OCI-LY1 (cell line): ENCODE measurements around the gene DLL4.

Experiments
- H2AFZ ChIP-seq: fragments of 200-600 bp; sonication (generic), shearing (Covaris generic); 2 replicates; pipeline ENCODE4 v1.6.0; 2014; ENCODE audit warnings: antibody characterized with exemption, mild to moderate bottlenecking, low read length
- H3F3A ChIP-seq: fragments of 200-600 bp; sonication (generic), shearing (Covaris generic); 2 replicates; pipeline ENCODE4 v1.6.0; 2014; ENCODE audit warnings: mild to moderate bottlenecking, antibody characterized with exemption, low read length, moderate library complexity; ENCODE audit not compliant: insufficient read depth
- H3K27ac ChIP-seq: fragments of 200-600 bp; sonication (generic); 2 replicates; pipeline ENCODE4 v1.5.1; 2014; ENCODE audit warnings: low read length, mixed run types, mild to moderate bottlenecking, low read depth; ENCODE audit not compliant: poor library complexity, severe bottlenecking
- H3K27me3 ChIP-seq: fragments of 200-600 bp; sonication (generic); 2 replicates; pipeline ENCODE4 v1.6.0; 2014; ENCODE audit warnings: antibody characterized with exemption, mild to moderate bottlenecking, low read length, moderate library complexity; ENCODE audit not compliant: insufficient read depth
- H3K36me3 ChIP-seq: fragments of 200-600 bp; sonication (generic); 2 replicates; pipeline ENCODE4 v1.6.1; 2014; ENCODE audit warnings: mild to moderate bottlenecking, antibody characterized with exemption, low read length, moderate library complexity, mixed read lengths; ENCODE audit not compliant: insufficient read depth
- H3K4me1 ChIP-seq: fragments of 200-600 bp; sonication (generic); 2 replicates; pipeline ENCODE4 v1.5.1; 2014; ENCODE audit warnings: mild to moderate bottlenecking, low read length, moderate library complexity; ENCODE audit not compliant: insufficient read depth, severe bottlenecking
- H3K4me2 ChIP-seq: fragments of 200-600 bp; sonication (generic), shearing (Covaris generic); 2 replicates; pipeline ENCODE4 v1.6.1; 2014; ENCODE audit warnings: low read length
- H3K4me3 ChIP-seq: fragments of 200-600 bp; sonication (generic); 2 replicates; pipeline ENCODE4 v1.5.1; 2014; ENCODE audit warnings: low read length, low read depth, mild to moderate bottlenecking, mixed read lengths; ENCODE audit not compliant: poor library complexity, severe bottlenecking
- H3K79me2 ChIP-seq: fragments of 200-600 bp; shearing (Covaris generic); 2 replicates; pipeline ENCODE4 v1.6.1; 2016; ENCODE audit warnings: mixed run types, low read length, mixed read lengths; ENCODE audit not compliant: insufficient read depth
- H3K9ac ChIP-seq: fragments of 200-600 bp; sonication (generic), shearing (Covaris generic); 2 replicates; pipeline ENCODE4 v1.6.1; 2014; ENCODE audit warnings: mild to moderate bottlenecking, low read length, mixed read lengths
- H3K9me2 ChIP-seq: fragments of 200-600 bp; sonication (generic), shearing (Covaris generic); 2 replicates; pipeline ENCODE4 v1.6.1; 2014; ENCODE audit warnings: low read depth, mild to moderate bottlenecking, low read length, mixed read lengths
- H3K9me3 ChIP-seq: fragments of 200-600 bp; shearing (Covaris generic); 2 replicates; pipeline ENCODE4 v1.6.1; 2014; ENCODE audit warnings: low read length, mixed read lengths
- H4K20me1 ChIP-seq: fragments of 200-600 bp; sonication (generic), shearing (Covaris generic); 2 replicates; pipeline ENCODE4 v1.6.0; 2016; ENCODE audit warnings: mild to moderate bottlenecking, low read length; ENCODE audit not compliant: insufficient read depth
- EZH2 ChIP-seq: fragments of 200-600 bp; sonication (generic), shearing (Covaris generic); IDR thresholded peaks from 2 replicates; pipeline ENCODE4 v1.8.0; 2017; ENCODE audit warnings: borderline replicate concordance, mixed run types, mild to moderate bottlenecking, antibody characterized with exemption, low read length, moderate library complexity, mixed read lengths
- TF ChIP-seq, protein P1 (sequence below): fragments of 200-600 bp; sonication (generic), shearing (Covaris generic); IDR thresholded peaks from 2 replicates; pipeline ENCODE4 v1.5.1; 2017; ENCODE audit warnings: mild to moderate bottlenecking, antibody characterized with exemption, low read length, moderate library complexity, mixed read lengths

The DLL4 gene

DNA sequence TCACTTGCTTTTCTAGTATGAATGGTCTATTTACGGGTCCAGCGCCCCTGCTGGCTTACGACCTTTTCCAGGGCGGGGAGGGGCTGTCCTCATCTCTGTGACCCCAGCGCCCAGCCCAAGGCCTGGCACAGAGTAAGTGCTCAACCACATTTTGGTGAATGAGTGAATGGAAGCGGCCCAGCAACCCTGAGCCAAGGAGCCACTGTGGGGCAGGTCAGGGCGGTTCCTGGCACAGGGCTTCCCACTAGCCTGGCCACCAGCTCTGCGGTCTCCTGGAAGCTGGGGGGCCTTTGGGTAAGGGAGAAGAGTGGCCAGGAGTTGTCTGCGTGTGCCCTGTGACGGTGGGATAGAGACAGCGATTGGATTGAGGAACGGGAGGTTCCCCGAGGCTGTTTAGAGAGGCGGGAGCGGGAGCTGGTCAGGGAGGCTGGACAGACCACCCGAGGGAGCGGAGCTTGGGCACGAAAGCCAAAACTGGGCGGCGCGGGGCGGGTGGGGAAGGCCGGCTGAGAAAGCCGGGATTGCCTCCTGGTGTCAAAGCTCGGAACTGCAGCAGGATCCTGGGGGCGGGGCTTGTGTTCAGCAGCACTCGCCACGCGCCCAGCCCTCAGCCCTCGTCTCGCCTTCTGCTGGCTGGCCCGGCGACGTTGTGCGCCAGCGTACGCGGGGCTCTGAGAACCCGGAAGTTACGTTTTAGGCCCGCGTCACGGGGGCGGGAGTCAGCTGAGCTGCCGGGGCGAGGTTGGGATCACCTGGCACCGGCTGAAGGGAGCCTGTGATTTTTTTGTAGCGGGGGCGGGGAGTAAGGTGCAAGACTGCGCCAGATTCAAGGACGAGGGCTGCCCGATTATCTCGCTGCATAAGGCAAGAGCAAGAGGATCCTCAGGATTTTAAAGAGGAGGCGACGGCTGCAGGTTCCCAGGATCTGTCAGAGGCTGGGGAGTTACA is 35.1 kb upstream of the DLL4 start, which contains the start of gene VPS18:
VPS18 (plus strand) TSS at position 718 of the 948 bp plus-strand sequence. CDS start 319 bp downstream, outside the sequence.
- Histone ChIP-seq H4K20me1 (no peaks in the 10 kb centered on the region), H3F3A (no peaks in the 10 kb centered on the region), H2AFZ (no peak within 1 kb of the TSS), H3K9me3 (no peaks in the 10 kb centered on the region), H3K27ac (no peak within 1 kb of the TSS), H3K4me2 (peak within 1 kb of the TSS; percentile 87), H3K27me3 (no peaks in the 10 kb centered on the region; the same call in 1 of the 2 replicates), H3K36me3 (peaks cover 24% of the 10 kb centered on the region; the same call in 1 of the 2 replicates), H3K4me1 (peaks cover 17% of the 10 kb centered on the region), H3K9me2 (no peaks in the 10 kb centered on the region), H3K4me3 (peak within 1 kb of the TSS; percentile 81), H3K9ac (peak within 1 kb of the TSS; percentile 84), H3K79me2 (no peaks in the 10 kb centered on the region)
- no peak for TF ChIP-seq EZH2
- TF ChIP-seq, protein P1, sequence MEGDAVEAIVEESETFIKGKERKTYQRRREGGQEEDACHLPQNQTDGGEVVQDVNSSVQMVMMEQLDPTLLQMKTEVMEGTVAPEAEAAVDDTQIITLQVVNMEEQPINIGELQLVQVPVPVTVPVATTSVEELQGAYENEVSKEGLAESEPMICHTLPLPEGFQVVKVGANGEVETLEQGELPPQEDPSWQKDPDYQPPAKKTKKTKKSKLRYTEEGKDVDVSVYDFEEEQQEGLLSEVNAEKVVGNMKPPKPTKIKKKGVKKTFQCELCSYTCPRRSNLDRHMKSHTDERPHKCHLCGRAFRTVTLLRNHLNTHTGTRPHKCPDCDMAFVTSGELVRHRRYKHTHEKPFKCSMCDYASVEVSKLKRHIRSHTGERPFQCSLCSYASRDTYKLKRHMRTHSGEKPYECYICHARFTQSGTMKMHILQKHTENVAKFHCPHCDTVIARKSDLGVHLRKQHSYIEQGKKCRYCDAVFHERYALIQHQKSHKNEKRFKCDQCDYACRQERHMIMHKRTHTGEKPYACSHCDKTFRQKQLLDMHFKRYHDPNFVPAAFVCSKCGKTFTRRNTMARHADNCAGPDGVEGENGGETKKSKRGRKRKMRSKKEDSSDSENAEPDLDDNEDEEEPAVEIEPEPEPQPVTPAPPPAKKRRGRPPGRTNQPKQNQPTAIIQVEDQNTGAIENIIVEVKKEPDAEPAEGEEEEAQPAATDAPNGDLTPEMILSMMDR, result peak; percentile 73

DNA sequence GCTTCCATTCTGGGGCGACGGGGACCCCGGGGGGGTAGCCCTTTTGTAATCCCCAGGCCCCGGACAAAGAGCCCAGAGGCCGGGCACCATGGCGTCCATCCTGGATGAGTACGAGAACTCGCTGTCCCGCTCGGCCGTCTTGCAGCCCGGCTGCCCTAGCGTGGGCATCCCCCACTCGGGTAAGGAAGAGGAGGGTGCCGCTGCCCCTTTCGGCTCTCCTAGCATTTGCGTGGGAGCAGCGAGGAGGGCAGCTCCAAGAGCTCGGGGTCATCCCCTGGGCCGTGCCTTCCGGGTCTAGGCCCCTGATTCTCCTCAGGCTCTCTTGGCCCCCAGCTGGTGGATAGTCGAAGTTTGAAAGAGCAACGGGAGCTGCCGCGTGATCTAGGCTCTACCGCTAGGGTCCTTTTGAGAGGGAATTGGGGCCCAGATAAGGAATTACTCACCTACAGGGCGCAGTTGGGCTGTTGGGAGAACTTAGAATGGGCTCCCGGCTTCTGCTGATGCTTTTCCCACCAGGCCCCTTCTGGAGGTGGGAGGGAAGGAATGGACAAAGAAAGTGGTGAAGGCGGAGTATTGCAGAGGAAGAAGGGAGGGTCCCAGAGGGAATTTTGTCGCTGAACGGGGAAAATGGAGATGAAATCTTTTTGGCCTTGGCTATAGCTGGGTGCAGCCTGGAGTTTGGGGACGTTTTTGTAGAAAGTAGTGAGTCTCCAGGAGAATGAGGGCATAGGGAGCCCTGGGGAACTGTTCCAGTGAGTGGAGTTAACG is 34.3 kb upstream of the DLL4 start:
- Histone ChIP-seq H3K27ac (no peak overlapping the region), H3K9me3 (no peaks in the 10 kb centered on the region), H3K79me2 (no peaks in the 10 kb centered on the region)

More for the DNA sequence above, 34.3 kb upstream of the DLL4 start:
- Histone ChIP-seq H3K9me2 (no peaks in the 10 kb centered on the region), H3K9ac (peak overlapping the region; percentile 84), H4K20me1 (no peaks in the 10 kb centered on the region), H3K4me3 (peak overlapping the region; percentile 81), H3F3A (no peaks in the 10 kb centered on the region), H2AFZ (no peak overlapping the region), H3K4me1 (peaks cover 17% of the 10 kb centered on the region), H3K4me2 (peak overlapping the region; percentile 87), H3K36me3 (peaks cover 32% of the 10 kb centered on the region), H3K27me3 (no peaks in the 10 kb centered on the region)
- TF ChIP-seq, protein P1, result peak; percentile 66
- no peak for TF ChIP-seq EZH2
